Activated CD4-positive, alpha-beta T cell treated with anti-CD3 and anti-CD28 coated beads for 1 hour (primary cell): ENCODE data around the gene MRTFA.

ENCODE experiments used
- DNase-seq: peaks from one replicate; pipeline ENCODE4 v3.0.0-alpha.2; 2020

MRTFA gene

DNA sequence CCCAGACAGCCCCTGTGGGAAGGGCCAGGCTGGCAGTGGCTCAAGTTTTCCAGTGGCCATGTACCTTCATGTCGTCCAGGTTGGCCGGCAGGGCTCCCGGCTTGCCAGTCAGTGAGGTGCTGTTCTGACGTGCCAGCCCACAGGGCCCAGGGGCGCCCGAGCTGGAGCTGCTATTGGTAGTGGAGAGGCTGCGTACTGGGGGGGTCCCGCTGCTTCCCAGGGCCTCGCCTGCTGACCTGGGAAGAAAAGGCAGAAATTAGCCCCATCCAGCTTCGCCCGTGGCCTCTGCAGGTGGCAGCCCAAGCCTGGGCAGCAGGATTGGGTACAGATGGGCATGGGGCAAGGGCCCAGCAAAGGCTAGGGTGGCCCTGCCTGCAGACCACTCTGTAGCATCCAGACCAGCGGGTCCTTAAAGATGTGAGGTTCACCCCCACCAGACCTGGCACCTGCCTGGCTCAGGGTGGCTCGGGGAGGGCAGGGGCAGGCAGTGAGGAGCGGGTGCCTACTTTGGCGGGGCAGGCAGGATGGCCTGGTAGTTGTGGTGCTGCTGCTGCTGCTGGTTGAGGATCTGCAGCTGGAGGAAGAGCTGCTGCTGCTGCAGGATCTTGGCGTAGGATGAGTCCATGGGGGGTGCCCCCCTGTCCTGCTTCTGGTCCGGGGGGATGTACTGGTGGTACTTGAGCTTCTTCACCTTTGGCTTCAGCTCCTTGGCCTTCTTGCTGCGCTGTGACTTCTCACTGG, 216.0 kb downstream of the MRTFA start:
- no peak for DNase-seq

DNA sequence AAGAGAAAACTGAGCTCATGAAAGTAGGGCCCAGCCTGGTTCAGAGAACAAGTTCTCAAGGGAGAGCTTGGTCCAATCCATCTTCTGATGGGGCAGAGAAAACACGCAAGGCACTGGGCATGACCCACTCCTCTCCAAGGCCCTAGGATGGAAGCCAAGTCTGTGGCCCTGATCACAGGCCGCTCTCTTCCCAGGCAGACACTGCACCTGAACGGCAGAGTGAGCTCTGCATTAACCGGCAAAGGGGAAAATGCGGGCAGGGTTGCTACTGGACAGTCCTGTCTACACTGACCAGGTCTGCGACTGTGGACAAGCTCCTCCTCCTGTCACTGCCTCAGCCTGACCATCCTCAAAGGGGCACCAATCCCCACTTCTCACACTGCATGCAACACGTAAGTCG, 216.8 kb downstream of the MRTFA start:
- no peak for DNase-seq

DNA sequence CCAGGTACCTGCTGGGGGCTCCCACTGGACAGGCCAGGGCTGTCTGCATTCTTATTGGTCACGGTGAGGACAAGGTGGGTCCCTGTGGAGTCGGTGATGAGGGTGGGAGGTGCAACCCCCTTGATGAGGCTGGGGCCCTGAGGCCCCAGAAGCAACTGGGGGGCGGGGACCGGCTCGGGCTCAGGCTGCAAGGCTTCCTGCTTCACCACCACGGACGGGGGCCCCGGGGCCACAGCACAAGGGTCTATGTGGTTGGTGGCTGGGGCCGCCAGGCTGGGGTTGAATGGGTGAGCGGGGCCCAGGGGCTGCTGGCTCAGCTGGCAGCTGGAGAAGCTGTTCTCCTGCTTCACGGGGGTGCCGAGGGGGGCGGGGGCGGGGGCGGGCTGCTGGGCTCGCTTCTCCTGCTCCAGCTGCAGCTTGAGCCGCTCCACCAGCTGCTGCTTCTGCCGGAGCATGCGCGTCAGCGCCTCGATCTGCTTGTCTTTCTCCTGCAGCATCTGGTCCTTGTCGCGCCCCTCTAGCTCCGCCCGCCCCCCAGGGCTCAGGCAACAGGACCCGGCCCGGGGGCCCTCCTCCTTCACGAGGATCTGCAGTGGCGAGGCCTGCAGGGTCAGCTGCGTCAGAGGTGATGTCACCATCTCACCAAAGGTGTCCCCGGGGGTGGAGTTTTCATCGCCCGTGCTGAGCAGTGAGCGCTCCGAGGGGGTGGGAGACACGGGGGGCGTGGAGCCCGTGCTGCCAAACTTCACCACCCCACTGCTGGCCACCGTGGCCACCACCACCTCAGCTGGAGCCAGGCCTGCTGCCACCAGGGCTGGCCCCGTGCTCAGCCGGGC, 217.9 kb downstream of the MRTFA start:
- DNase-seq, result no peak

DNA sequence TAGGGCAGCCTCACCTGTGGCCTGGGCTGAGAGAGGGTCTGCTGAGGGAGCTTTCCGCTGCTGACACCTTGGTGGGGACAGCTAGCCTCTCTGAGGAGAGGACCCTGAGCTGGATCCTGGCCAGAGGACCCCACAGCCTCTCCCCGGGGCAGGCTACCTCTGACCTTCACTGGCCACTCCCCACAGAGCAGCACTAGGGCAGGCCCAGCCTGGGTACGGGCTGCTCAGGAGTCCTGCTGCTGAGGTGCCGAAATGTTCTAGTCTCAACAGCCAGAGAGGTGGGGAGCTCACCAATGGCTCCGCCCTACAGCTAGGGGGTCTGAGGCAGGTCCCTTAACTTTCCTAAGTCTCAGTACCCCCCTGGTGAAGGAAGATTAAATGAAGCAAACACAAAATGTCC, 218.6 kb downstream of the MRTFA start:
- no peak for DNase-seq

DNA sequence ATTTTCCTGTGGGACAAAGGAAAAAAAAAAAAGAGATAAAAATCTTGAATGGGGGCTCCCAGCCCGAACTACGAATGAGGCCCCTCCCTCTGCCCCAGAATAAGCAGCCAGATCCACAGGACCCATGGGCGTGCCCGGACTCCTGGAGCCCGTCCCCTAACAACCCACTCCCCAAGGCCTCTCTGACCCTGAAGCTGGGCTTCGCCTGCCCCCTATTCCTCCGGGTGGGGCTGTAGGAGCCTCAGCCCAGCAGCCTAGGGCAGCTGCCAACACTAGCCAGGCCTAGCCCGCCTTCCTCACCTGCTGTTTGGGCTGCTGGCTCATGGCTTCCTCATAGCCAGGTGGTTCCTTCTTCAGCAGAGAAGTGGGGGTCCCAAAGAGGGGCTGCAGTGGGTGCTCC, 219.5 kb downstream of the MRTFA start:
- no peak for DNase-seq

DNA sequence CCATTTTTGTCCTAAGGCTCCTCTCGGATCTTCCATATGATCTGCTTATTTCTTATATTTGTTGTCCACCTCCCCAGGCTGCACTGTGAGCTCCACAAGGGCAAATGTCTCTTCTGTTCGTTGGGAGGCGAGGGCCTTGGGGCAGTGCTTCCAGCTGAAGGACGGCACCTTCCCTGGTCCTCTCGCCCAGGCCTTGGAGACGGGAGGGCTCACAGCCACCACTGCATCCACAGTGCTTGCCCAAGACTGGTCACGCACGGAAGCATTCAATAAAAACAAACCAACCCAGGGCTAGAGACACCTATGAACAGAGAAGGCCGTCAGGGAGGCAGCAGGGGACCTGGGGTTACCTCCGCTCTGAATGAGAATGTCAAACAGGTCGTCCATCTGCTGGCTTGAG, 219.9 kb downstream of the MRTFA start:
- no peak for DNase-seq

DNA sequence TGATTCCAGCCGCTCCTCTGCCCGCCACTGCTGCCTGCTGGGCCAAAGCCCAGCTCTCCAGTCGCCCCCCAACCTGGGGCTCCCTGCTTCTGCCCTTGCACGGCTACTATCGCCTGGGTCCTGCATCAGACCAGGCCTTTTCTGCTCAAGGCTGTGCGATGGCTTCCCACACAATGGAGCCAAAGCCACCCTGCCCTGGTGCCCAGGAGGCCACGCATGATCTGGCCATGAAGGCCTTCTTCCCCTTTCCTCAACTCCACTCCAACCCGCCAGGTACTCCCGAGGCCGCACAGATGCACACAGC, 220.3 kb downstream of the MRTFA start:
- DNase-seq, result no peak

DNA sequence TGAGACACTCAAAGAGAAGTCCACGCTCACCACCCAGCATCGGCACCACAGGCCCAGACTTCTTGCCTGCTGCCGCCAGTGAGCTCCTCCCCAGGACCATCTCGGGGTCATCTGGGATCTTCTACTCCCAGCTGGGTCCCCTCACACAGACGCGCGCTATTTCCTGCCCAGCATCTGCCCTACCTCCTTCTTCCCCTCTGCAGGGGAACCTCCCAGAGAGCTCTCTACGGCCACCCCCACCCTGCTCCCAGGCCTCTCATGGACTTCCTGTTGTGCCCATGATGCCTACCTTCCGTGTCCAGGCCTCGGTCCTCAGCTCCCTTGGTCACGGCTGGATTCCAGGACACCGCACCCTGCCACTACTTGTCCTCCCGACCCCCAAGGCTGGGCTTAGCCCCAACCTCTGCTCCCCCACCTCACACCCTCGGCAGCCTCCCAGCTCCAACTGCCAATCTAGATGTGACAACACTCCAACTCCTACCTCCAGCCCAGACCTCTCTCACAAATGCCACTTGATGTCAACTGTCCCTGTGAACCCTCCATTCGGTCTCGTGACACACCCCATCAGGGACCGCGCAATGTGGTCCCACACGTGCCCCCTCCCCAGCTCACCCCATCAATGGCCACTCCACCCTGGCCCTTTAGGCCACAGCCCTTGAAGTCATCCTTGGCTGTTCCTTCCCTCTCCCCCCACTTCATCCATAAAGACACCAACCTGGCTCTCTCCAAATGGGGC, 220.8 kb downstream of the MRTFA start:
- DNase-seq, result no peak

DNA sequence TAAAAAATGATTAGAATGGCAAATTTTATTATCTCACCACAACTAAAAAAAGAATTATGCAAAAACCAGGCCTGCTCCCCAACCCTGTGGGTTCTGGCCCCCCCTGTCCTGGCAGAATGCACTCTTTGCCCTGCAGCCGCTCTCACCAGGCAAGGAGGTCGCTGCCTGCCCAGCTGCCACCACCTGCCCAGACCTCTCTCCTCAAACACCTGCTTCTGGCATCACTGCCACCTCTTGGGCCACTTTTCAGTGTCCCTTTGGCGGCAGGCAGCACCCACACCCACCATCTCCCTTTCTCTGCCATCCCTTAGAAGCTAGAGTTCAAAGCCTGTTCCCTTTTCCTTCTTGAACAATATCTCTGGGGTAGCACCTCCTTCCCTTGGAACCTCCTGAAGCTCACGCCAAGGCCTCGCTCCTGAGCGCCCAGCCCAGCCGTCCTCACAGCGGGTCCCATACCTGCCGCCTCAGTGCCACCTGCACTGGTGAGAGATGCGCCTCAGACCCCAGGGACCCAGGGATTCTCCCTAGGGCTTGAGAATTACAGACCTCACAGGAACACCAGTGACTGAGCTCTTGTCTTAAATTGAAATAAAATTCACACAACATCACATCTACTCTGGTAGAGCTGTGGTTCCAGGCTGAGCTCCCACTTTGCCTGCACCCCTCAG, 221.5 kb downstream of the MRTFA start:
- DNase-seq, result no peak

DNA sequence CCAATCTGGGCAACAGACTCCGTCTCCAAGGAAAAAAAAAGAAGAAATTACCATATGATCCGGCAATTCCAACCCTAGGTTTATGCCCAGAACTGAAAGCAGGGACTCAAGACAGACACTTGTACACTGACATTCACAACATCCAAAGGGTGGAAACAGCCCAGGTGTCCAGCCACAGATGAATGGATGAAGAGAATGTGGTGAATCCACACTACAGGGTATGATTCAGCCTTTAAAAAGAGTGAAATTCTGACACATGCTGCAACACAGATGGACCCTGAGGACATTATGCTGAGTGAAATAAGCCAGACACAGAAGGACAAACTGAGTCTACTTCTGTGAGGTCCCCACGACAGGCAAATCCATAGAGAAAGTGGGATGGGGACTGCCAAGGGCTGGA, 222.2 kb downstream of the MRTFA start:
- no peak for DNase-seq

DNA sequence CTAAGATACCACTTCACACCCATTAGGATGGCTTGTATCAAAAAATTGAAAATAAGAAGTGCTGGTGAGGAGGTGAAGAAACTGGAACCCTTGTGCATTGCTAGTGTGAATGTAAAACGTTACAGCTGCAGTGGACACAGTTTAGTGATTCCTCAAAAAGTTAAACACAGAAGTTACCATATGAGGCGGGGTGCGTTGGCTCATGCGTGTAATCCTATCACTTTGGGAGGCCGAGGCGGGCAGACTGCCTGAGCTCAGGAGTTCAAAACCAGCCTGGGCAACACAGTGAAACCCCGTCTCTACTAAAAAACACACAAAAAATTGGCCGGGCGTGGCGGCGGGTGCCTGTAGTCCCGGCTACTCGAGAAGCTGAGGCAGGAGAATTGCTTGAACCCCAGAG, 222.6 kb downstream of the MRTFA start:
- DNase-seq, result no peak

DNA sequence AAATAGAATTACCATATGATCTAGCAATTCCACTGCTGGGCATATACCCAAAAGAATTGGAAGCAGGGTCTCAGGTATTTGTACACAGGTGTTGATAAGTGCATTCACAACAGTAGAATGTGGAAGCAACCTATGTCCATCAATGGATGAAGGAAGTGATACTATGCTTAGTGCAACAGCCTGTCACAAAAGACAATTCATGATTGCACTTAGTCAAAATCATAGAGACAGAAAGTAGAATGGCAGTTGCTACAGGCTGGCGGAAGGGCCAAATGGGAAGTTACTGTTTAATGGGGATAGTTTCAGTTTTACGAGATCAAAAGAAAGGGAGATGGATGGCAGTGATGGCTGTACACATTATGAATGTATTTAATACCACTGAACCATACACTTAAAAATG, 224.1 kb downstream of the MRTFA start:
- DNase-seq, result no peak

DNA sequence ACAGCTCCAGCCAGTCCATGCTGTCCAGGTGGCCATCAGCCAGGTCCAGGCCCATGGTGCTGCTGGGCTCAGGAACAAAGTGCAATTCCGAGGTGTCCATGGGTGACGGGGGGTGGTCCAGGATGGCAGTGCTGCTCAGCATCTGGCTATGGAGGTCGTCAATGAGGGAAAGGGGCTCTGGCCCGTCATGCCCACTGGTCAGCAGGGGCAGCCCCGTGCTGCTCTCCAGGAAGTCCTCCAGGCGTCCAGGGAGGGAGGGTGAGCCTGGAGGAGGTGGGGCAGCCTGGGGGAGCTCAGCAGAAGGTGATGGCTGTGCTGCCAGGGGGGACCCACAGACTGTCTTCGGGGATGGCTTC, 225.0 kb downstream of the MRTFA start:
- no peak for DNase-seq

DNA sequence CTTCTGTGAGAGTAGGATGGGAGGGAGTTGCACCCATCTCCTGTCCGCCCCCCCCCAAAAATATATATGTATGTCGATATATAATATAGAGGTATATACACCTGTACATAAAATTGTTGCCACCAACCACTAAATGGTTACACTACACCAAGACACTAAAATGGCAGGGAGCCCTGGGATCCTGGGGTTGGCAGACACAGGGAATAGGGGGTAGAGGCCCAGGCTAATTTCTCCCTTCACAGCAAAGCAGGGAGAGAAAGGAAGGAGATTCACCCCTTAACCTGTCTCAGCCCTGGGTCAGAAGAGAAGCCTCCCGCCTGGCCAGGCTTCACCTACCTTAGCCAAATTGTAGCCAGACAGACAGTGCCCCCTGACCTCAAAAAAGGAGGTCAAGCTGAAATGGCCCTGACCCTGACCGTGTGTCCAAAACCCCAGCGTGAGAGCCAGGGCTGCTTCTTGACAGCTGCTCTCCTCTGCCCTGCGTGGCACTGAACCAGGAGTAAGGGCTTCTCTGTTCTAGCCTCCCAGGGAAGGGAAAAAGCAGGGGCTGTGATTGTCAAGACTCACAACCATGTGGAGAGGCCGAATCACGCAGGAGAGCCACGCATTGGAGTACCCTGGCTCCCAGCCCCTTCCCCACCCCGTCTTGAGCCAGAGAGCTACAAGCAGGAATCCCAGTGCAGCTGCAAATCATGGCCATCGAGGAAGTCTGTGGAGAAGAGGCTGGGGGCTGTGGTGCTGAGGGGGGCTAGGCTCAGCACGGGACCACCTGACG, 225.6 kb downstream of the MRTFA start:
- no peak for DNase-seq

DNA sequence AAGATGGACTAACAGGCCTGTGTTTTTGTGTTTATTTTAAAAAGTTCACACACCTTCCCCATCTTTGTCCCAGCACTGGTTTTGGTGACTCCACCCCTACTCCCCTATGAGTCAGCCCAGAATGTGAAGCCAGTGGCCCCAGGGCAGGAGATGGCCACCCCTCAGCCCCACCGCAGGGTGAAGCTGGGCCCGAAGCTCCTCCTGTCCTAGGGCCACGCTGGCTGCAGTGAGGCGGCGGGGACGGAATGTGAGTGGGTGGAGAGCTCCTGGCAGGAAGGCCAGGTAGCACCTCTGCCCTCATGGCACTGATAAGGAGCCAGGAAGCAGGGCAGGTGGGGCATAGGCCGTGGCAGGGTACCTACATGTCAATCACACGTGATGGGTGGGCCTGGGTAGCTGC, 226.2 kb downstream of the MRTFA start:
- DNase-seq, result no peak

DNA sequence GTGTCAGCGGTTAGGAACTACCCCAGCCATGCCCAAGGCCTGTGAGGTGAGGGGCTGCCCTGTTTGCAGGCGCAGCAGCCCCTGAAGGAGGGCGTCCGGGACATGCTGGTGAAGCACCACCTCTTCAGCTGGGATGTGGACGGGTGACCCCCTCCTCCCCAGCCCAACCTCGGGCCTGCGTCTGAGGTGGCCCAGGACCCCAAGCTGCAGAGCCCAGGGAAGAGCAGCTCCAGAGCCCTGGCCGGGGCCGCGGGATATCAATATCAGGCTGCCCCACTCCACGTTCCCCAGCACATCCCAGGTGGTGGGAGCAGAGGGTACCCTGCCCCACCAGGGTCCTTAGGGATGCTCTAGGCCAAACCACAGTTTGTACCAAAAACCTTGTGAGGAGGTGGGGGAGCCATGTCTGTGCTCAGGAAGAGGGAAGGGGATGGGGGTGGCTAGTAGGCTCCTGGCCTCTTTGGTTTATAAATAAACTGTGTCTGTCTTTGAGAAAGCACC, 226.9 kb downstream of the MRTFA start:
- no peak for DNase-seq

DNA sequence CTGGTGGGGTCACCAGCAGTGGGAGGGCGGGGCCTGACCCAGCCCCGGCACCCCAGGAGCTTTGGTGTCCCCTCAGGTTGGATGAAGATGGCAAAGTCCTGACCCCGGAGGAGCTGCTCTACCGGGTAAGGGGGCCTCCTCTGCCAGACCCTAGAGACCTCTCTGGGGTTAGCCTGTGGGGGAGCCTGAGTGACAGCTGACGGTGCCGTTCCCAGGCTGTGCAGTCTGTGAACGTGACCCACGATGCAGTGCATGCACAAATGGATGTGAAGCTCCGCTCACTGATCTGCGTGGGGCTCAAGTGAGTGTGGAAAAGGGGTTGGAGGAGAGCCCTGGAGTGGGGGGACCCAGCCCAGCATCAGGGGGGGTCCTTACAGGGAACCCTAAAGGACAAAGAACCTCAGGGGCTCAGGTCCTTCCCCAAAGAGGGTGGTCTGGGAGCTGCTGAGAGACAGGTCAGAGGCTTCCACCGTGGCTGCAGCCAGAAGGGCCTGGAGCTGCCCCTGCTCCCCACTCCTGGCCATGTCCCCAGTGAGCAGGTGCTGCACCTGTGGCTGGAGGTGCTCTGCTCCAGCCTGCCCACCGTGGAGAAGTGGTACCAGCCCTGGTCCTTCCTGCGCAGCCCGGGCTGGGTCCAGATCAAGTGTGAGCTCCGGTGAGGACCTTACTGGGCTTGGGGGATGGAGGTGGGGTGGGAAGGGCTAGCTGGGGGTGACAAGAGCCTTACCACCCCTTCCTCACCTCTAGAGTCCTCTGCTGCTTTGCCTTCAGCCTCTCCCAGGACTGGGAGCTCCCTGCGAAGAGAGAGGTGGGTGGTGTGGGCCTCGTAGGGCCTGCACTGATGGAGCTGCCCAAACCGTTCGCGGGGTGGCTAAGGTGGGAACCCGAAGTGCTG, 227.6 kb downstream of the MRTFA start:
- no peak for DNase-seq

DNA sequence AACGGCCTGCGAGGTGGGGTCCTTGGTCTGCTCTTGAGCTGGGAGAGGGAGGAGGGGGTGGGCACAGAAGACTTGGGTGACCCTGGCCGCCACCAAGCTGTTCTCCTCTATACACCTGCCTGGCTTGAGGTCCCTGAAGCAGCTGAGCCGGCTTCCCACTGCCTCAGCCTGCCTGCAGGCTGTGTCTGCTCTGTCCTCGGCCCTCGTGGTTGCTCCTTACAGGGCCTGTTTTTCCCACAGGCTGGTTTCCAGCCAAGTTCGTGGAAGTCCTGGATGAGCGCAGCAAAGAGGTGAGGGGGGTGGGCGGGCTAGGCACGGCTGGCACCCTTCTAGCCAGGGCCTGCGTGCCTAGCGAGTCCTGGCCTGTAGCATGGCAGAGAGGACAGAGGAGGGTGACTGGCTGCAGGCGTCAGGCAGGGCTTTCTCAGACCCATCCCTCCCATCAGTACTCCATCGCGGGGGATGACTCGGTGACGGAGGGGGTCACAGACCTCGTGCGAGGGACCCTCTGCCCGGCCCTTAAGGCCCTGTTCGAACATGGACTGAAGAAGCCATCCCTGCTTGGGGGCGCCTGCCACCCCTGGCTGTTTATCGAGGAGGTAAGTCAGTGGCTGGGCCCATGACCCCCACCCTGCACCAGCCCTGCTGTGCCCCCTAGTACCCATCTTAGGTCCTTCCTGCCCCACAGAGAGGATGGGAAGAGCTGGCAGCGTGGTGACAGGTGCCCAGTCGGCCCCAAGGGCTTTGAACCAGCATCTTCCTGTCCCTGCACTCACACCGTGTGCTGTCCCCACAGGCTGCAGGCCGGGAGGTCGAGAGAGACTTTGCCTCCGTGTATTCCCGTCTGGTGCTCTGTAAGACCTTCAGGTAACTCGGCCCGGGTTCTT, 228.4 kb downstream of the MRTFA start:
- DNase-seq, result no peak

DNA sequence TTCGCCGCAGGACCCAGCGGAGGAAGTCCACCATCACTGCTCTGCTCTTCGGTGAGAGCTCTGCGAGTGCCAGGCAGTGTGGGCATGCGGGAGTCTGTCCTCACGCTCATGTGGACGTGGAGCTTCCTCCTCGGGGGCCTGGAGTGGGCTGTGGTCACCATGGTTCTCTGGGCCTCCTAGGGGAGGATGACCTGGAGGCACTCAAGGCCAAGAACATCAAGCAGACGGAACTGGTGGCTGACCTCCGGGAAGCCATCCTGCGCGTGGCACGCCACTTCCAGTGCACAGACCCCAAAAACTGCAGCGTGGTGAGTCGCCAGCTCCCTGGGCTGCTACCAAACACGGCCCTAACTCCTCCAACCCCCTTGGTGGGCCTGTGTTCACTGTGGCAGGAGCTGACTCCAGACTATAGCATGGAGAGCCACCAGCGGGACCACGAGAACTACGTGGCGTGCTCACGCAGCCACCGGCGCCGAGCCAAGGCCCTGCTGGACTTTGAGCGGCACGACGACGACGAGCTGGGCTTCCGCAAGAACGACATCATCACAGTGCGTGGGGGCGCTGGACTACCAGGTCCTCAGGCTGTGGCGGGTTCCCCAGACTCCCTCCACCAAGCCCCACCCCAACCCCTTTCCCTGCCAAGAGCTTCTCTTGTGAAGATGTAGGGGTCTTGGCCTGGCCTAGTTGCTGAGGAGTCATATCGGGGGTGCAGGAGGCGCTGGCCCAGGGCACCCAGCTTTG, 229.3 kb downstream of the MRTFA start:
- DNase-seq, result no peak
